Activated CD4-positive, alpha-beta T cell treated with anti-CD3 and anti-CD28 coated beads for 1 hour (primary cell): Measurements from ENCODE around the gene RAB12.

Experiments used
- DNase-seq: peaks from one replicate; pipeline ENCODE4 v3.0.0-alpha.2; 2020

Gene RAB12

DNA sequence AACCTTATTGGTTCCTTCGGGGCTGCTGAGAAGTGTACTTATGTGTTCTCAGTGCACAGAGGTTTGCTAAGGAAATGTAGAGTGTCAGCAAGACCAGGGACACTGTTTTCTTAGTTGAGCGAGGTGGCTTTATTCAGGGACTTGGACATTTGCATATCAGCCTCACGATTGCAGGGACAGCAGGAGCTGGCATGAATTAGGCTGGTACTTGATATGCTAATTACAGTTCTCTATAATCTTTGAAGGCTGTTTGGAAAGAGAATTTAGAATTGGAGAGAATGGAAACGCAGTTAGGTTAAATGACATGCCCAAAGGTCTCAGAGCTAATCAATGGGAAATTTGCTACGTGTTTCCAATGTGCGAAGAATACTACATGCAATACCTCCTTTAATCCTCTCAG, 77.4 kb downstream of the RAB12 start:
- no peak for DNase-seq

DNA sequence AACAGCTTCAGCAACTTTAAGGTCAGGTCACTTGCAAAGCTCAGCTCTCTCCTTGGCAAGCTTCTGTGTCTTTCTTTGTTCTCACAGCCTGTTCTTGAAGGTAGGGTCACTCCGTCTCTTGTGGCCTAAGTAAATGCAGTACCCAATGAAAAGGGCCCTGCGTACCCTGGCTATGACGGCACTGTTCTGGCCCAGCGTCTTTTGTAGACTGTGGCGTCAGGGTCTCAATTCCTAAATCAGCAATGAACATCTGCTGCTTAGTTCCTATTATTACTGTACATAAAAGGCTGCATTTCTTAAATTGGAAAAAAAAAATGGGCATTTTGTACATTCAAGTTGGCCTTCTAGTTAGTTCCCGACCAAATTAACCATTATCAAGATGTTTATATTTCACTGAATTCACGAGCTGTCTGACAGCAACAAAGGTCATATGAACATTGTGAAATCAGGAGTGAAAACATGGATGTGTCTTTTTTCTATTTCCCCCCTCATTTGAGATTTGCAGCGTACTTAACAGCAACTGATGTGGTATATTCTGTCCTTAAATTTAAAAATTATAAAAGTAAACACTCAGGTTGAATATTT, 79.1 kb downstream of the RAB12 start:
- DNase-seq: no peak

DNA sequence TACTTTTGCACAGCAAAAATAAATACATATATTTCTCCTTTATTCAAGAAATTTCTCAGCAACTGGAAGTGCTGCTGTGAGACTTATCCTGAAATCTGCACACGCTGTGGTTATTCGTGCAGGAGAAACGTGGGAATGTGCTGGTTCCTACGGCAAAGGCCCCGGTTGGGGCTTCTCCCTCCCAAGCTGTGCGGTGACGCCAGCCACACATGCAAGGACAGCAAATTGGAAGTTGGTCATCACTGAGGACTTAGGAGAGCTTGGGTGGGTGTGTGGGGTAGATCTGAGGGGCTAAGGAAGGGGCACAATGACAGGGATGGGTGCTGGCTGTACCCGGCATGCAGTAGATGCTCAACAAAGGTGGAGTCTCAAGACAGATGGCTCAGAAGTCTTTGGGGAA, 79.6 kb downstream of the RAB12 start:
- DNase-seq: no peak
